HG03025 (cell line): ENCODE data around the gene ARL17B.
A peak's percentile ranks its signal among the peaks of the same experiment; 100 is the strongest.
"Not testable (repeated sequence)": the region's sequence is repeated elsewhere in the genome, so short reads cannot be mapped to it uniquely, and the experiment has no call there.

Experiments used
- ATAC-seq: cut with Tn5 transposase; IDR thresholded peaks from one replicate; pipeline ENCODE4 v1.9.1; 2021; ENCODE audit warnings: mild to moderate bottlenecking, moderate library complexity; ENCODE audit not compliant: unreplicated experiment, low FRiP score

ARL17B gene

GRCh38 chr17:46254215-46254614 lies 107.4 kb downstream of the ARL17B start:
- not testable (repeated sequence) for ATAC-seq

DNA sequence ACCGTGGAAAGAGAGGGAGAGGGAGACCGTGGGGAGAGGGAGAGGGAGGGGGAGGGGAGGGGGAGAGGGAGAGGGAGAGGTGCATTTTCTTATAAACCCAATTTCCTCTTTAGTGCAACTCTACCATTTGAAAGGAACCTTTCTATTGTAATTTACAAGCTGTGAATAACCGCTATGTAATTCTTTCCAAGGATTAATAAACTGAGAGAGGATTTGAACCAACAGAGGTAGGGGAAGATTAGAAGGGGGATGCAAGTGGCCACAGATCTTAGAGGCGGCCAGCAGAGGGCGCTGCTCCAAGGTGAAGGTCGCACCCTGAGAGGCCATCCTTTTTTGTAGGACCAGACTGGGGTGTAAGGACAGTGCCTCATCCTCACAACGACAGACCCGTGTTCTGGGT lies 107.8 kb downstream of the ARL17B start:
- not testable (repeated sequence) for ATAC-seq

- ATAC-seq: not testable (repeated sequence)
Measured at GRCh38 chr17:46252804-46253203, 108.8 kb downstream of the ARL17B start.

DNA sequence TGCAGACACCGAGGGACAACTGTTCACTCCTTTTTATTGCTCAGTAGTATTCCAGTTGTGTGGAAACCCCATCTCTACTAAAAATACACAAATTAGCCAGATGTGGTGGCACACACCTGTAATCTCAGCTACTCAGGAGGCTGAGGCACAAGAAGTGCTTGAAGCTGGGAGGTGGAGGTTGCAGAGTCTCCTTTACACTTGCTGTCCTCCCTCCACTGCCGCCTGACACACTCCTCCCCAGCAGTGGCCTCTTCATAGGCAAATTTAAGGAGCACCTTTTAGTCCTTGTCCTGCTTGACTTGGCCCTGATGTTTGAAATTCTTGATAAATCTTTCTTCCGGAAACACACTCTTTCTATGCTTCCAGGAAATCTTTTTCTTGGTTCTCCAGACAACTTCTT lies 112.4 kb downstream of the ARL17B start:
- not testable (repeated sequence) for ATAC-seq

- not testable (repeated sequence) for ATAC-seq
Measured at GRCh38 chr17:46244949-46245768, 116.4 kb downstream of the ARL17B start.

- not testable (repeated sequence) for ATAC-seq
Measured at GRCh38 chr17:46244339-46244913, 117.1 kb downstream of the ARL17B start.

GRCh38 chr17:46243928-46244327 lies 117.6 kb downstream of the ARL17B start:
- ATAC-seq: not testable (repeated sequence)

- not testable (repeated sequence) for ATAC-seq
Measured at GRCh38 chr17:46243505-46243904, 118.1 kb downstream of the ARL17B start.

DNA sequence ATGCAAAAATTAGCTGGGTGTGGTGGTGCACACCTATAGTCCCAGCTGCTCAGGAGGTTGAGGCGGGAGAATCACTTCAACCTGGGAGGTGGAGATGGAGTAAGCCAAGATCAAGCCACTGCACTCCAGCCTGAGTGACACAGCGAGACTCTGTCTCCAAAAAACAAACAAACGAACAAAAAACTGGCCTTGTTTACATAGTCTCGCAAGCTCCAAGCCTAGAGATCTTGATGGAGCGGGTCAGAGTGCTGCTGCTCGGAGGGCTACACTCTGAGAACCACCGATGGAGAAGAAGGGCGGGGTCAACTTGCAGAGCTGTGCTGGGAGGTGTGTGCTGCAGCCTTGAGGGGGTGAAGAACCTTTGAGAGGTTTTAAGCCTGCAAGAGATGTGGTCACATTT lies 130.2 kb downstream of the ARL17B start:
- not testable (repeated sequence) for ATAC-seq

DNA sequence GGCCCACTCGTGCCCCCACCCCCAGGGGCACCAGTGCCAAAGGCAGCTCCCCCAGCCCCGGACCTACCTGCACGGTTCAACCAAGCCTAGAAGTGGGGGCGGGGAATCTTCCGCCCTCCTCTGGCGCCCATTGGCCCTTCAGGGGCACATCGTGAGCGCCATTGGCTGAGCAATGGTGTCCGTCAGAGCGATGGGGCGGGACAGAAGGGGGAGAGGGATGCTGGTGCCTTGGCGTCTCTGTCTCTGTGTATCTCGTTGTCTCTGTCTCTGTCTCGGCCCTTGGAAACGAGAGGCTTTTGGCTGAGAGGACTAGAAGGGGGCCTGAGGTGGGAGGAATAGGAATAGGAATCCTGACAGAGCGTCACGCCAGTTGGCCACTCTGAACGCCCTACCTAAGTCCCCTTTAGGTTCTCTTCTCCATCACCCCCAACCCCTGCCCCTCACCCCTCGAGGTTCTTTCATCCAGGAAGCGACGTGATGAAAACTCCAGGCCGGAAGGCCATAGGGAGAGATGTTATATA lies 136.2 kb downstream of the ARL17B start:
- peak; percentile 95 for ATAC-seq

- ATAC-seq: peak; percentile 37
Measured at GRCh38 chr17:46224864-46225263, 136.7 kb downstream of the ARL17B start.
